Epithelial cell of esophagus (primary cell): ENCODE data around the gene FOXK2.
A peak's percentile ranks its signal among the peaks of the same experiment; 100 is the strongest.

Source experiments
- DNase-seq: peaks from one replicate; pipeline ENCODE4 v3.0.0; 2010; ENCODE audit warnings: low read depth
- H3K4me3 ChIP-seq: 2 replicates; pipeline ENCODE4 v1.5.1; 2011; ENCODE audit warnings: mild to moderate bottlenecking, low read length, control low read depth
- TF ChIP-seq, protein P1 (sequence below): IDR thresholded peaks from 2 replicates; pipeline ENCODE4 v1.5.1; 2011; ENCODE audit warnings: low read depth, mild to moderate bottlenecking, low read length, control low read depth, inconsistent platforms; ENCODE audit not compliant: insufficient read depth; ENCODE audit errors: missing control alignments

The FOXK2 gene

GRCh38 chr17:82480318-82480717 is 39.2 kb upstream of the FOXK2 start:
- no peak overlapping the region for H3K4me3 ChIP-seq
- DNase-seq: no peak
- TF ChIP-seq, protein P1, sequence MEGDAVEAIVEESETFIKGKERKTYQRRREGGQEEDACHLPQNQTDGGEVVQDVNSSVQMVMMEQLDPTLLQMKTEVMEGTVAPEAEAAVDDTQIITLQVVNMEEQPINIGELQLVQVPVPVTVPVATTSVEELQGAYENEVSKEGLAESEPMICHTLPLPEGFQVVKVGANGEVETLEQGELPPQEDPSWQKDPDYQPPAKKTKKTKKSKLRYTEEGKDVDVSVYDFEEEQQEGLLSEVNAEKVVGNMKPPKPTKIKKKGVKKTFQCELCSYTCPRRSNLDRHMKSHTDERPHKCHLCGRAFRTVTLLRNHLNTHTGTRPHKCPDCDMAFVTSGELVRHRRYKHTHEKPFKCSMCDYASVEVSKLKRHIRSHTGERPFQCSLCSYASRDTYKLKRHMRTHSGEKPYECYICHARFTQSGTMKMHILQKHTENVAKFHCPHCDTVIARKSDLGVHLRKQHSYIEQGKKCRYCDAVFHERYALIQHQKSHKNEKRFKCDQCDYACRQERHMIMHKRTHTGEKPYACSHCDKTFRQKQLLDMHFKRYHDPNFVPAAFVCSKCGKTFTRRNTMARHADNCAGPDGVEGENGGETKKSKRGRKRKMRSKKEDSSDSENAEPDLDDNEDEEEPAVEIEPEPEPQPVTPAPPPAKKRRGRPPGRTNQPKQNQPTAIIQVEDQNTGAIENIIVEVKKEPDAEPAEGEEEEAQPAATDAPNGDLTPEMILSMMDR: no peak

GRCh38 chr17:82483204-82483660 is 36.3 kb upstream of the FOXK2 start:
- H3K4me3 ChIP-seq: no peak overlapping the region
- no peak for DNase-seq
- TF ChIP-seq, protein P1: no peak

GRCh38 chr17:82483836-82484235 is 35.7 kb upstream of the FOXK2 start:
- no peak for DNase-seq
- H3K4me3 ChIP-seq: no peak overlapping the region
- TF ChIP-seq, protein P1: no peak

DNA sequence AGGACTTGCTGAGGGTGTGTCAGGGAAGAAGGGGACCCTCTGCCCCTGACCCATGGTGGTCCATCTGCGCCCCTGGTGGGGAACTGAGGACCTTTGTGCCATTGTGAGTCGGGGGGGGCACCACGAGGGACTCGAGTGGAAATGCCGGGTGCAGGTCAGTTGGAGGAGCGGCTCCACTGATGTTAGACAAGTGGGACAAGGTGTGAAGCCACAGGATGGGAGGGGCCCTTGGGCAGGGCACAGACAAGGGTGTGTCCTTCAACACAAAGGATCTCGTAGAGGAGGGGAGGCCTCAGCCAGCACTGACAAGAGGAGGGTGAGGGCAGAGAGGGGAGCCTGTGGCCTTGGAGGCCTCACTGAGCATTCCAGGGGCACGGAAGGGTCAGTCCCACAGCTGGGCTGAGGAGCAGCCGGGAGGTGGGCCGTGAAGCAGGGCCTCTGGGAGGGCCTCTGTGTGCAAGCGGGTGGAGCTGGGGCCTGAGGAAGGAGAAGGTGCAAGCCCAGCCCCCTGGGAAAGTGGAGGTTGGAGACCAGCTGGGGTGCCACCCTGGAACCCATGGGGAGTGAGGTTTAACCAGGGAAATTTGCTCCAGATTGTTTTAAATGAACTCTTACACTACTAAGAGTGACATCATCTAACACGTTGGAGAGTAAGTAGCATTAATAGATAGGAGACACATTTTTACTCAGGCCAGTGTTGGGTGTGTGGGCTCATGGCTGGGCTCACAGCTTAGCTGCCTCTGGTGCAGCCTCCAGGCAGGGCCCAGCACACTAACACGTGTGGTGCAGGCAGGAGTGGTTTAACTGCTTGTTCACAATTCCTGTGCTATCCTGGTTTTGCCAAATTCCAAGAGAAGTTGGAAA is 33.1 kb upstream of the FOXK2 start:
- TF ChIP-seq, protein P1: no peak
- peak; percentile 18 for DNase-seq
- H3K4me3 ChIP-seq: no peak overlapping the region

- DNase-seq: no peak
- no peak overlapping the region for H3K4me3 ChIP-seq
- TF ChIP-seq, protein P1: no peak
Measured at GRCh38 chr17:82487910-82488309, 31.6 kb upstream of the FOXK2 start.

GRCh38 chr17:82489117-82489516 is 30.4 kb upstream of the FOXK2 start:
- peak; percentile 14 for DNase-seq
- TF ChIP-seq, protein P1: no peak
- no peak overlapping the region for H3K4me3 ChIP-seq
